Upper lobe of left lung (tissue), 6 donors: ENCODE measurements around the gene TPM4. TPM values are rescaled to one million over a fixed set of nuclear protein-coding genes. Genes with fewer than 3 reads are reported as not detected.
A peak's percentile ranks its signal among the peaks of the same experiment; 100 is the strongest.

Experiments
- ATAC-seq, 2 donors: fragments of 200-7000 bp; cut with Tn5 transposase; one replicate each; pipeline ENCODE4 v1.9.1; 2022; ENCODE audit warnings: mild to moderate bottlenecking in 2 of 2, moderate library complexity in 2 of 2; ENCODE audit not compliant: low FRiP score in 2 of 2
- DNase-seq, 2 donors: peaks; one replicate each; pipeline ENCODE4 v3.0.0-alpha.2; 2019 to 2020
- H3K27ac ChIP-seq, 4 donors: fragments of 200-600 bp; sonication (generic); one replicate each; pipeline ENCODE4 v1.5.1; 2016 to 2019
- H3K27me3 ChIP-seq, 4 donors: fragments of 200-600 bp; sonication (generic); one replicate each; pipeline ENCODE4 v1.5.1; 2017 to 2019
- H3K36me3 ChIP-seq, 4 donors: fragments of 200-600 bp; sonication (generic); one replicate each; pipeline ENCODE4 v1.5.1; 2016 to 2019
- H3K4me1 ChIP-seq, 4 donors: fragments of 200-600 bp; sonication (generic); one replicate each; pipeline ENCODE4 v1.5.1; 2018 to 2019
- H3K4me3 ChIP-seq, 4 donors: fragments of 200-600 bp; sonication (generic); one replicate each; pipeline ENCODE4 v1.5.1; 2017 to 2019; ENCODE audit warnings: mild to moderate bottlenecking in 2 of 4, moderate library complexity in 1 of 4
- H3K9me3 ChIP-seq, 4 donors: fragments of 200-600 bp; sonication (generic); one replicate each; pipeline ENCODE4 v1.5.1; 2018 to 2019
- EP300 ChIP-seq, 4 donors: sonication (generic); formaldehyde crosslinking; IDR thresholded peaks; one replicate each; pipeline ENCODE4 v1.5.1; 2017; ENCODE audit warnings: antibody characterized with exemption in 4 of 4, control low read depth in 2 of 4
- POLR2A ChIP-seq, 4 donors: fragments of 450-650 bp; IDR thresholded peaks; one replicate each; pipeline ENCODE4 v1.5.1; 2016 to 2017; ENCODE audit warnings: antibody characterized with exemption in 4 of 4, mild to moderate bottlenecking in 2 of 4
- POLR2AphosphoS5 ChIP-seq, 2 donors: sonication (generic); formaldehyde crosslinking; IDR thresholded peaks; one replicate each; pipeline ENCODE4 v1.5.1; 2017; ENCODE audit warnings: antibody characterized with exemption in 2 of 2
- WGBS, 2 donors: methylation state at CpG; one replicate each; pipeline ENCODE4 v1.1.5; 2017 to 2018; 5-methylcytosine and 5-hydroxymethylcytosine counted together
- total RNA-seq, 6 donors: library from RNA; depleted of rRNA in 4 of 6; stranded (reverse); fragments of >200 nt in 4 of 6; gene quantifications; one replicate each; pipeline versions ENCODE4 v1.1.0 to v1.2.1, GENCODE V29; 2016 to 2021
- TF ChIP-seq, protein P1 (sequence below), 6 experiments: fragments of 450-650 bp in 4 of 6; fragments of 200-600 bp in 2 of 6; sonication (generic) in 2 of 6; IDR thresholded peaks; one replicate each; pipeline ENCODE4 v1.5.1; 2016 to 2019; ENCODE audit warnings: antibody characterized with exemption in 6 of 6
- donor health status: DM: no; HTN: no; CAD: no; lungs with moderate emphysema.
- donor health status: DM: no; HTN: yes; CAD: no; lungs with severe emphysema.

TPM4 gene
- total RNA-seq, 6 donors from 2014 or later: 258 to 569 (median 392) TPM

DNA sequence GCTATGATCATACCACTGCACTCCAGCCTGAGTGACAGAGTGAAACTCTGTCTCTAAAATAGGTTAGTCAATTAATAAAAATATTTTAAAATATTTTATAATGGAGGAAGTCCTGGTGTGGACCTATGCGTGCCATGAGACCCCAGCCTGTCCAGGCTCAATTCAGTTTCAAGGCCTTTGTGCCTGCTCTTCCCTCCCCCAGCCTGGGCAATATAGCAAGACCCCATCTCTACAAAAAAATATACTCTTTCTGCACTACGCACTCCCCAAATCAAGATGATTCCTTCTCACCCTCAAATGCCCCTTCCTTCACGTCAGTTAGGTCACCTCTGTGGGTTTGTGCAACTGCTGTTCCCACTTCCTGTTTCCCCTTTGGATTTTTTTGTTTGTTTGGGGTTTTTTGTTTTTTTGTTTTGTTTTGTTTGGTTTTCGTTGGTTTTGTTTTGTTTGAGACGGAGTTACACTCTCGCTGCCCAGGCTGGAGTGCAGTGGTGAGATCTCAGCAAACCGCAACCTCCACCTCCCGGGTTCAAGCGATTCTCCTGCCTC lies 65.8 kb downstream of the TPM4 start:
- no peak for ATAC-seq
- peaks cover 3 to 20% (median 9%) of the 10 kb centered on the region in 4 donors for H3K4me1 ChIP-seq

DNA sequence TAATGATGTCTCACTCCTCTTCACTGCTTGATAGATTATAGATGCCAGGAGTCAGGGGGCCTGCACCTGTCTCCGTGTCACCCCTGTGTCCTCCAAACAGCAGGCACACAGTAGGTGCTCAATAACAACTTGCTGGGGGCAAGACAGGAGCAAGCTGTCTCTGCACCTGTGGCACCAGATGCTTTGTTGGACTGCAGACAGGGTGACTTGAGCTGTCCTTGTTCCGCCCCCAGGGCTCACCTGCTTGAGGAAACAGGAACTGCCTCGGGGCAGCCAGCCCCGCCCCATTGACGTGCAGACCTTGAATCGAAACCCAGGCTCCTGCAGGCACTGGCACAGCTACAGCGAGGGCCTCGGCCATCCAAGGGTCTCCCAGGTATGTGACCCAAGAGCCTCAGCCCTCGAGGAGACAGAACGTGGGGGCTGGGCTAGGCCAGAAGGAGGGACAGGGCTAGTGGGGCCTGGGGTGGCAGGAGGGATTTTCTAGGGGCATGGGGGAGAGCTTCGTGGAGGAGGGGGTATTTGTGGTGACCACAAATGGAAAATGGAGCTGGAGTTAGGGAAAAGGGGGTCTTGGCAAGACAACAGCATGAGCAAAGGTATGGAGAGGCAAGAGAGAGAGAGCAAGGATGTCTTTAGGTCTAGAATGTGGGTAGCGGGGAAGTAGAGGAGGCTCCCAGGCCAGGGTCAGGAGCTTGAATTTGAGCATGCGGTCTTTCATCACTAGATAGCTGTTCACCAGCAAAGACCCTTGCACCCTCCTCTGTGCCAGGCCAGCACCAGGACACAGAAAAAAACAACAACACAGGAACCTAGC lies 67.3 kb downstream of the TPM4 start, which contains the start of gene HSH2D:
HSH2D (plus strand) TSS at position 287 of the 817 bp plus-strand sequence. CDS start 5,066 bp downstream, outside the sequence.
- Histone ChIP-seq H3K27me3 (no peaks in the 10 kb centered on the region), H3K36me3 (no peaks in the 10 kb centered on the region), H3K27ac (peak within 1 kb of the TSS; percentile 68 to 87 (median 74)), H3K9me3 (no peaks in the 10 kb centered on the region), H3K4me3 (peak within 1 kb of the TSS; percentile 14 to 49 (median 36)), H3K4me1 (peaks cover 3 to 20% (median 9%) of the 10 kb centered on the region in 4 donors)
- peak; percentile 81 to 88 for ATAC-seq
- TF ChIP-seq POLR2AphosphoS5 (IDR thresholded peaks at IDR 0.05): peak in 1 of 2 donors; percentile 20
- TF ChIP-seq EP300 (IDR thresholded peaks at IDR 0.05): no peak
- TF ChIP-seq, protein P1, sequence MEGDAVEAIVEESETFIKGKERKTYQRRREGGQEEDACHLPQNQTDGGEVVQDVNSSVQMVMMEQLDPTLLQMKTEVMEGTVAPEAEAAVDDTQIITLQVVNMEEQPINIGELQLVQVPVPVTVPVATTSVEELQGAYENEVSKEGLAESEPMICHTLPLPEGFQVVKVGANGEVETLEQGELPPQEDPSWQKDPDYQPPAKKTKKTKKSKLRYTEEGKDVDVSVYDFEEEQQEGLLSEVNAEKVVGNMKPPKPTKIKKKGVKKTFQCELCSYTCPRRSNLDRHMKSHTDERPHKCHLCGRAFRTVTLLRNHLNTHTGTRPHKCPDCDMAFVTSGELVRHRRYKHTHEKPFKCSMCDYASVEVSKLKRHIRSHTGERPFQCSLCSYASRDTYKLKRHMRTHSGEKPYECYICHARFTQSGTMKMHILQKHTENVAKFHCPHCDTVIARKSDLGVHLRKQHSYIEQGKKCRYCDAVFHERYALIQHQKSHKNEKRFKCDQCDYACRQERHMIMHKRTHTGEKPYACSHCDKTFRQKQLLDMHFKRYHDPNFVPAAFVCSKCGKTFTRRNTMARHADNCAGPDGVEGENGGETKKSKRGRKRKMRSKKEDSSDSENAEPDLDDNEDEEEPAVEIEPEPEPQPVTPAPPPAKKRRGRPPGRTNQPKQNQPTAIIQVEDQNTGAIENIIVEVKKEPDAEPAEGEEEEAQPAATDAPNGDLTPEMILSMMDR (IDR thresholded peaks at IDR 0.05): no peak
- peak in 2 of 4 donors; percentile 3 to 54 for TF ChIP-seq POLR2A (IDR thresholded peaks at IDR 0.05)
- WGBS, 2 donors: 24 to 26% methylated on average over 12 of the region's 13 CpGs
- DNase-seq: peak; percentile 90 to 95

More for the DNA sequence above, 65.8 kb downstream of the TPM4 start:
- Histone ChIP-seq H3K4me3 (no peak overlapping the region), H3K9me3 (no peaks in the 10 kb centered on the region), H3K27me3 (no peaks in the 10 kb centered on the region), H3K36me3 (no peaks in the 10 kb centered on the region), H3K27ac (peak overlapping the region in 2 of 4 donors; percentile 74 to 87)
- WGBS, 2 donors: 60 to 67% methylated on average over 9 of the region's 9 CpGs
- DNase-seq: no peak
- TF ChIP-seq POLR2AphosphoS5 (IDR thresholded peaks at IDR 0.05): no peak
- no peak for TF ChIP-seq POLR2A (IDR thresholded peaks at IDR 0.05)
- TF ChIP-seq, protein P1 (IDR thresholded peaks at IDR 0.05): no peak
- no peak for TF ChIP-seq EP300 (IDR thresholded peaks at IDR 0.05)

DNA sequence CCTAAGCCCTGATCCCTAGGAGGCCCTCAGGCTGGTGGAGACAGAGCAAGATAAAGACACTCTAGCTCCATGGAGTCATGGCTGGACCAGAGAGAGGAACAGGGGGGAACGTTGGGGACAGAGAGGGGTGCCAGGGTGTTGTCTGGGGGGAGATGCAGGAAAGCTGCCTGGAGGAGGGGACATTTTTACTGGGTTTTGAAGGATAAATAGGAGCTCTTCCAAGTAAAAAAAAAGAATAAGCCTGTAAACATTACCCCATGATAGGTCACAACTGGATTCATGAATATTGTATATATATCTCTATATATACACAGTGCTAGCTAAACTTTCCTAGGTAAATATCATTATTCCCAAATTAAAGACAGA lies 67.9 kb downstream of the TPM4 start:
- Histone ChIP-seq H3K4me1 (peaks cover 3 to 24% (median 9%) of the 10 kb centered on the region in 4 donors), H3K4me3 (peak overlapping the region in 3 of 4 donors; percentile 34 to 49 (median 37)), H3K9me3 (no peaks in the 10 kb centered on the region), H3K27me3 (no peaks in the 10 kb centered on the region), H3K27ac (peak overlapping the region; percentile 68 to 87 (median 74)), H3K36me3 (no peaks in the 10 kb centered on the region)
- ATAC-seq (no peak), DNase-seq (no peak)
- 44 to 48% methylated on average over 1 of the region's 1 CpG for WGBS, 2 donors
- TF ChIP-seq, protein P1 (IDR thresholded peaks at IDR 0.05): no peak
- TF ChIP-seq POLR2AphosphoS5 (IDR thresholded peaks at IDR 0.05) (no peak), POLR2A (IDR thresholded peaks at IDR 0.05) (no peak), EP300 (IDR thresholded peaks at IDR 0.05) (no peak)

DNA sequence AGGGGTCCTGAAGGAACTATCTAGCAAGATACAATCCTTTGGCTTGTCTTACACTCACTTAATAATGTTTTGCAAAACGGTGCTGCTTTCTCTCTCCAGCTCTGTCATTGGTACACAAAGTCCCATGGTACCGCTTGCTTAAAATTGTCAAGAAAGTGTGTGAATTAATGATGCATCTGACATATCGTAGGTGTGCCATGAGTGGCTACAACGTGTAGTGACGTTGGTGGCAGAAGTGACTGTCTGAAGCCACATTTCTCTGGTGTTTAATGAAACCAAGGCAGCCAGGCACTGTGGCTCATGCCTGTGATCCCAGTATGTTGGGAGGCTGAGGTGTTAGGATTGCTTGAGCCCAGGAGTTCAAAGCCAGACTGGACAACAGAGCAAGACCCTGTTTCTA lies 69.8 kb downstream of the TPM4 start:
- ATAC-seq (no peak), DNase-seq (no peak)

More for the DNA sequence above, 69.8 kb downstream of the TPM4 start:
- Histone ChIP-seq H3K27me3 (no peaks in the 10 kb centered on the region), H3K4me3 (no peak overlapping the region), H3K27ac (no peak overlapping the region), H3K9me3 (no peaks in the 10 kb centered on the region), H3K4me1 (peaks cover 3 to 24% (median 5%) of the 10 kb centered on the region in 4 donors), H3K36me3 (no peaks in the 10 kb centered on the region)
- WGBS, 2 donors: 57 to 70% methylated on average over 5 of the region's 5 CpGs
- TF ChIP-seq, protein P1 (IDR thresholded peaks at IDR 0.05): no peak
